UCSD-AML1 (cell line): ENCODE data around the gene ZXDC.

ENCODE experiments used
- DNase-seq: peaks from one replicate; lab custom pipeline; 2025; ENCODE audit not compliant: unreplicated experiment; lab: John Stamatoyannopoulos, UW

ZXDC gene

GRCh38 chr3:126439346-126439967 is 36.2 kb downstream of the ZXDC start:
- DNase-seq = no peak

- no peak for DNase-seq
Measured at GRCh38 chr3:126438746-126439145, 36.9 kb downstream of the ZXDC start.

GRCh38 chr3:126438186-126438585 is 37.5 kb downstream of the ZXDC start:
- no peak for DNase-seq

GRCh38 chr3:126436826-126437717 is 38.6 kb downstream of the ZXDC start:
- no peak for DNase-seq

- no peak for DNase-seq
Measured at GRCh38 chr3:126435456-126436315, 40.0 kb downstream of the ZXDC start.

- DNase-seq = no peak
Measured at GRCh38 chr3:126434931-126435411, 40.7 kb downstream of the ZXDC start.

GRCh38 chr3:126434264-126434590 is 41.5 kb downstream of the ZXDC start:
- no peak for DNase-seq

- DNase-seq = no peak
Measured at GRCh38 chr3:126433496-126434263, 42.0 kb downstream of the ZXDC start.

- DNase-seq = no peak
Measured at GRCh38 chr3:126433105-126433430, 42.6 kb downstream of the ZXDC start.

GRCh38 chr3:126432361-126433104 is 43.2 kb downstream of the ZXDC start:
- DNase-seq = no peak

GRCh38 chr3:126431103-126431534 is 44.6 kb downstream of the ZXDC start:
- DNase-seq = no peak

- no peak for DNase-seq
Measured at GRCh38 chr3:126424751-126425150, 50.9 kb downstream of the ZXDC start.

GRCh38 chr3:126424039-126424717 is 51.5 kb downstream of the ZXDC start:
- no peak for DNase-seq

GRCh38 chr3:126423191-126424038 is 52.3 kb downstream of the ZXDC start:
- DNase-seq = no peak

GRCh38 chr3:126422571-126423091 is 53.1 kb downstream of the ZXDC start:
- DNase-seq = no peak

GRCh38 chr3:126422121-126422520 is 53.6 kb downstream of the ZXDC start:
- no peak for DNase-seq

GRCh38 chr3:126421573-126422119 is 54.0 kb downstream of the ZXDC start:
- DNase-seq = no peak
